Breast epithelium (tissue), 4 donors: Measurements from ENCODE around the gene FBP2. TPM values are rescaled to one million over a fixed set of nuclear protein-coding genes. Genes with fewer than 3 reads are reported as not detected.
A peak's percentile ranks its signal among the peaks of the same experiment; 100 is the strongest.

ENCODE experiments used
- DNase-seq, 2 donors: peaks; one replicate each; pipeline ENCODE4 v3.0.0-alpha.2; 2019; ENCODE audit warnings: low spot score in 2 of 2
- H3K27ac ChIP-seq, 2 donors: fragments of 200-600 bp; sonication (generic) in 1 of 2; one replicate each; pipeline ENCODE4 v1.5.1; 2016 to 2019; ENCODE audit warnings: mild to moderate bottlenecking in 1 of 2
- H3K27me3 ChIP-seq, 2 donors: fragments of 200-600 bp; sonication (generic) in 1 of 2; one replicate each; pipeline versions ENCODE4 v1.5.1 to v1.6.0; 2017 to 2019; ENCODE audit warnings: control low read depth in 1 of 2, mild to moderate bottlenecking in 1 of 2
- H3K36me3 ChIP-seq: fragments of 200-600 bp; one replicate; pipeline ENCODE4 v1.5.1; 2019
- H3K4me1 ChIP-seq, 2 donors: fragments of 200-600 bp; sonication (generic); one replicate each; pipeline ENCODE4 v1.5.1; 2016 to 2019; ENCODE audit warnings: control low read depth in 1 of 2
- H3K4me3 ChIP-seq, 3 donors: fragments of 200-600 bp; sonication (generic); 1 replicate in 2 of 3; 2 replicates in 1 of 3; pipeline ENCODE4 v1.5.1; 2016 to 2019; ENCODE audit warnings: mild to moderate bottlenecking in 3 of 3, moderate library complexity in 2 of 3
- H3K9me3 ChIP-seq, 2 donors: fragments of 200-600 bp; sonication (generic) in 1 of 2; one replicate each; pipeline ENCODE4 v1.5.1; 2016 to 2019; ENCODE audit warnings: control low read depth in 1 of 2
- CTCF ChIP-seq, 3 donors: fragments of 450-650 bp; IDR thresholded peaks; one replicate each; pipeline ENCODE4 v1.5.1; 2016 to 2017; ENCODE audit warnings: antibody characterized with exemption in 3 of 3, mild to moderate bottlenecking in 3 of 3, moderate library complexity in 3 of 3
- POLR2A ChIP-seq: fragments of 450-650 bp; IDR thresholded peaks from one replicate; pipeline ENCODE4 v1.6.1; 2016; ENCODE audit warnings: antibody characterized with exemption, mild to moderate bottlenecking, moderate library complexity
- POLR2AphosphoS5 ChIP-seq, 3 donors: sonication (generic); formaldehyde crosslinking; IDR thresholded peaks; one replicate each; pipeline ENCODE4 v1.6.1; 2017; ENCODE audit warnings: antibody characterized with exemption in 3 of 3
- intact Hi-C: fragments of 100-400 bp; cut with DNase I; formaldehyde crosslinking; loops from one replicate; pipeline ENCODE4 v1.15.1; 2023; ENCODE audit warnings: low total_unique reads
- total RNA-seq, 3 donors: library from RNA; depleted of rRNA; stranded (reverse); fragments of >200 nt; gene quantifications; one replicate each; pipeline ENCODE4 v1.1.0, GENCODE V29; 2016

FBP2 gene
- total RNA-seq, 3 donors from 2014 or later, result not detected

- Histone ChIP-seq H3K9me3 (no peaks in the 10 kb centered on the region), H3K4me1 (no peaks in the 10 kb centered on the region), H3K36me3 (no peaks in the 10 kb centered on the region), H3K27ac (no peak overlapping the region), H3K4me3 (no peak overlapping the region), H3K27me3 (no peaks in the 10 kb centered on the region)
- intact Hi-C loops, result no loop called here
- peak; percentile 28 to 65 for DNase-seq
- TF ChIP-seq POLR2AphosphoS5 (IDR thresholded peaks at IDR 0.05) (peak in 1 of 3 donors; percentile 22), POLR2A (no peak), CTCF (IDR thresholded peaks at IDR 0.05) (no peak)
These were observed 37.2 kb upstream of the FBP2 start for GRCh38 chr9:94630833-94631232.

GRCh38 chr9:94630281-94630680, 36.7 kb upstream of the FBP2 start:
- TF ChIP-seq POLR2A (no peak), POLR2AphosphoS5 (IDR thresholded peaks at IDR 0.05) (no peak)
- Histone ChIP-seq H3K27me3 (no peaks in the 10 kb centered on the region), H3K36me3 (no peaks in the 10 kb centered on the region), H3K27ac (no peak overlapping the region), H3K9me3 (no peaks in the 10 kb centered on the region), H3K4me1 (no peaks in the 10 kb centered on the region), H3K4me3 (no peak overlapping the region)
- DNase-seq, result no peak
- intact Hi-C loops, result no loop called here

- H3K4me1 ChIP-seq, result no peaks in the 10 kb centered on the region
- no peaks in the 10 kb centered on the region for H3K36me3 ChIP-seq
- H3K27ac ChIP-seq, result no peak overlapping the region
- DNase-seq, result no peak
- intact Hi-C loops, result no loop called here
- no peaks in the 10 kb centered on the region for H3K9me3 ChIP-seq
- no peak for TF ChIP-seq POLR2A
- no peak for TF ChIP-seq CTCF (IDR thresholded peaks at IDR 0.05)
- TF ChIP-seq POLR2AphosphoS5 (IDR thresholded peaks at IDR 0.05), result no peak
- no peak overlapping the region for H3K4me3 ChIP-seq
- no peaks in the 10 kb centered on the region for H3K27me3 ChIP-seq
These were observed 33.7 kb upstream of the FBP2 start for GRCh38 chr9:94627287-94627686.

GRCh38 chr9:94625835-94626234, 32.2 kb upstream of the FBP2 start:
- intact Hi-C loops, result no loop called here
- H3K27ac ChIP-seq, result no peak overlapping the region
- TF ChIP-seq POLR2A, result no peak
- TF ChIP-seq POLR2AphosphoS5 (IDR thresholded peaks at IDR 0.05), result no peak
- TF ChIP-seq CTCF (IDR thresholded peaks at IDR 0.05), result no peak
- no peak for DNase-seq
- no peaks in the 10 kb centered on the region for H3K4me1 ChIP-seq
- H3K4me3 ChIP-seq, result no peak overlapping the region
- H3K36me3 ChIP-seq, result no peaks in the 10 kb centered on the region
- no peaks in the 10 kb centered on the region for H3K27me3 ChIP-seq
- no peaks in the 10 kb centered on the region for H3K9me3 ChIP-seq

- H3K27me3 ChIP-seq, result no peaks in the 10 kb centered on the region
- no peak for TF ChIP-seq CTCF (IDR thresholded peaks at IDR 0.05)
- no peak for TF ChIP-seq POLR2A
- TF ChIP-seq POLR2AphosphoS5 (IDR thresholded peaks at IDR 0.05), result no peak
- H3K9me3 ChIP-seq, result no peaks in the 10 kb centered on the region
- no peak for DNase-seq
- no peak overlapping the region for H3K4me3 ChIP-seq
- no peaks in the 10 kb centered on the region for H3K36me3 ChIP-seq
- no peaks in the 10 kb centered on the region for H3K4me1 ChIP-seq
- intact Hi-C loops, result no loop called here
- no peak overlapping the region for H3K27ac ChIP-seq
These were observed 31.0 kb upstream of the FBP2 start for GRCh38 chr9:94624629-94625028.

- H3K4me3 ChIP-seq, result no peak overlapping the region
- H3K36me3 ChIP-seq, result no peaks in the 10 kb centered on the region
- DNase-seq, result peak in 1 of 2 donors; percentile 62
- H3K27me3 ChIP-seq, result no peaks in the 10 kb centered on the region
- no peak for TF ChIP-seq POLR2A
- no peak for TF ChIP-seq CTCF (IDR thresholded peaks at IDR 0.05)
- no peak for TF ChIP-seq POLR2AphosphoS5 (IDR thresholded peaks at IDR 0.05)
- H3K9me3 ChIP-seq, result no peaks in the 10 kb centered on the region
- H3K27ac ChIP-seq, result no peak overlapping the region
- no peaks in the 10 kb centered on the region for H3K4me1 ChIP-seq
- intact Hi-C loops, result no loop called here
These were observed 29.6 kb upstream of the FBP2 start for GRCh38 chr9:94623253-94623652.
